Cardiac muscle cell (in vitro differentiated cells and primary cell): ENCODE results near the gene CYTH4. TPM values are rescaled to one million over a fixed set of nuclear protein-coding genes. Genes with fewer than 3 reads are reported as not detected.
A peak's percentile ranks its signal among the peaks of the same experiment; 100 is the strongest.

Experiments used
- DNase-seq, 2 donors: peaks; one replicate each; pipeline versions ENCODE4 v3.0.0 to v3.0.0-alpha.2; 2010 to 2017; ENCODE audit warnings: low read depth in 1 of 2, low spot score in 1 of 2
- H3K27ac ChIP-seq: fragments of 200-600 bp; sonication (generic); 2 replicates; pipeline ENCODE4 v1.5.1; 2016
- H3K27me3 ChIP-seq: fragments of 200-600 bp; sonication (generic); 2 replicates; pipeline ENCODE4 v1.6.0; 2016; ENCODE audit warnings: control low read depth
- H3K36me3 ChIP-seq: fragments of 200-600 bp; sonication (generic); 2 replicates; pipeline ENCODE4 v1.5.1; 2016; ENCODE audit warnings: control low read depth
- H3K4me1 ChIP-seq: fragments of 200-600 bp; sonication (generic); 2 replicates; pipeline ENCODE4 v1.8.1; 2017; ENCODE audit warnings: low read depth, mild to moderate bottlenecking, mixed run types
- H3K4me3 ChIP-seq: fragments of 200-600 bp; sonication (generic); 2 replicates; pipeline ENCODE4 v1.5.1; 2016; ENCODE audit warnings: mild to moderate bottlenecking
- H3K9me3 ChIP-seq: fragments of 200-600 bp; sonication (generic); 2 replicates; pipeline ENCODE4 v1.5.1; 2017; ENCODE audit warnings: low read depth, mild to moderate bottlenecking, control low read depth
- CTCF ChIP-seq: IDR thresholded peaks from 2 replicates; pipeline ENCODE4 v1.5.1; 2012; ENCODE audit warnings: low read depth, mild to moderate bottlenecking, low read length
- polyA plus RNA-seq: library from polyadenylated mRNA; unstranded; fragments of >200 nt; fragmentation: Nextera tagmentation; extraction: Ambion mirVana; gene quantifications from 2 replicates; pipeline ENCODE4 v1.2.1, GENCODE V29; 2016
- total RNA-seq: library from RNA; depleted of rRNA; stranded (reverse); fragments of >200 nt; gene quantifications from 2 replicates; pipeline ENCODE4 v1.2.3, GENCODE V29; 2016

Gene CYTH4
- total and polyA plus RNA-seq, 2 experiments from 2014 or later, result not detected

GRCh38 chr22:37280718-37281117, 1.6 kb upstream of the CYTH4 start:
- no peaks in the 10 kb centered on the region for H3K9me3 ChIP-seq
- H3K27ac ChIP-seq, result no peak overlapping the region
- no peak overlapping the region for H3K4me3 ChIP-seq
- no peak for TF ChIP-seq CTCF
- no peak for DNase-seq
- H3K27me3 ChIP-seq, result no peaks in the 10 kb centered on the region
- H3K36me3 ChIP-seq, result no peaks in the 10 kb centered on the region
- peaks cover 14% of the 10 kb centered on the region for H3K4me1 ChIP-seq

- no peak for TF ChIP-seq CTCF
Observed at GRCh38 chr22:37281195-37281594, 1.1 kb upstream of the CYTH4 start.

GRCh38 chr22:37281646-37282384, 493 bp upstream of the CYTH4 start:
- no peak overlapping the region for H3K4me3 ChIP-seq
- no peaks in the 10 kb centered on the region for H3K27me3 ChIP-seq
- no peak for TF ChIP-seq CTCF
- peaks cover 14% of the 10 kb centered on the region for H3K4me1 ChIP-seq
- no peaks in the 10 kb centered on the region for H3K9me3 ChIP-seq
- DNase-seq, result no peak
- no peak overlapping the region for H3K27ac ChIP-seq
- no peaks in the 10 kb centered on the region for H3K36me3 ChIP-seq

More at GRCh38 chr22:37281195-37281594, 1.1 kb upstream of the CYTH4 start:
- Histone ChIP-seq H3K27me3 (no peaks in the 10 kb centered on the region), H3K9me3 (no peaks in the 10 kb centered on the region), H3K4me1 (peaks cover 14% of the 10 kb centered on the region), H3K27ac (no peak overlapping the region), H3K4me3 (no peak overlapping the region), H3K36me3 (no peaks in the 10 kb centered on the region)
- no peak for DNase-seq

- Histone ChIP-seq H3K4me3 (no peak overlapping the region), H3K27me3 (no peaks in the 10 kb centered on the region), H3K4me1 (peaks cover 14% of the 10 kb centered on the region), H3K27ac (no peak overlapping the region), H3K9me3 (no peaks in the 10 kb centered on the region), H3K36me3 (no peaks in the 10 kb centered on the region)
- no peak for TF ChIP-seq CTCF
- peak in 1 of 2 donors; percentile 34 for DNase-seq
Observed at GRCh38 chr22:37283393-37283937, 1.2 kb downstream of the CYTH4 start.

GRCh38 chr22:37284126-37284804, 2.0 kb downstream of the CYTH4 start:
- TF ChIP-seq CTCF, result no peak
- Histone ChIP-seq H3K4me3 (no peak overlapping the region), H3K36me3 (no peaks in the 10 kb centered on the region), H3K27me3 (no peaks in the 10 kb centered on the region), H3K9me3 (no peaks in the 10 kb centered on the region), H3K27ac (peak overlapping the region; percentile 34), H3K4me1 (peaks cover 14% of the 10 kb centered on the region)
- no peak for DNase-seq
